SJSA1 (cell line): ENCODE results near the gene BOLA3. TPM values are rescaled to one million over a fixed set of nuclear protein-coding genes. Genes with fewer than 3 reads are reported as not detected.
"Not testable (repeated sequence)": the region's sequence is repeated elsewhere in the genome, so short reads cannot be mapped to it uniquely, and the experiment has no call there.

Experiments used
- DNase-seq, 2 experiments: peaks; one replicate each; pipeline ENCODE4 v3.0.0-alpha.2; 2015 to 2020; ENCODE audit warnings: low spot score in 2 of 2, low read depth in 1 of 2
- H3K27ac ChIP-seq: fragments of 250-450 bp; sonication (Bioruptor Pico); 2 replicates; pipeline ENCODE4 v1.5.1; 2020; ENCODE audit warnings: mild to moderate bottlenecking, moderate library complexity
- H3K27me3 ChIP-seq: fragments of 250-450 bp; sonication (Bioruptor Pico); replicated peaks from 2 replicates; pipeline ENCODE4 v1.5.1; 2020; ENCODE audit warnings: mild to moderate bottlenecking, moderate library complexity
- H3K36me3 ChIP-seq: fragments of 250-450 bp; sonication (Bioruptor Pico); 2 replicates; pipeline ENCODE4 v1.5.1; 2020; ENCODE audit warnings: mild to moderate bottlenecking
- H3K4me1 ChIP-seq: fragments of 250-450 bp; sonication (Bioruptor Pico); replicated peaks from 2 replicates; pipeline ENCODE4 v1.6.1; 2021; ENCODE audit warnings: mild to moderate bottlenecking
- H3K4me3 ChIP-seq: fragments of 250-450 bp; sonication (Bioruptor Pico); 2 replicates; pipeline ENCODE4 v1.5.1; 2020; ENCODE audit warnings: mild to moderate bottlenecking
- H3K9me3 ChIP-seq: fragments of 250-450 bp; sonication (Bioruptor Pico); replicated peaks from 2 replicates; pipeline ENCODE4 v1.5.1; 2020; ENCODE audit warnings: mild to moderate bottlenecking
- total RNA-seq: library from RNA; depleted of rRNA; stranded (reverse); fragments of >200 nt; shearing (Covaris generic); gene quantifications from 2 replicates; pipeline ENCODE4 v1.2.3, GENCODE V29; 2014; rRNA removed

The BOLA3 gene
- total RNA-seq, 1 experiment from 2014 or later, result 179 TPM

DNA sequence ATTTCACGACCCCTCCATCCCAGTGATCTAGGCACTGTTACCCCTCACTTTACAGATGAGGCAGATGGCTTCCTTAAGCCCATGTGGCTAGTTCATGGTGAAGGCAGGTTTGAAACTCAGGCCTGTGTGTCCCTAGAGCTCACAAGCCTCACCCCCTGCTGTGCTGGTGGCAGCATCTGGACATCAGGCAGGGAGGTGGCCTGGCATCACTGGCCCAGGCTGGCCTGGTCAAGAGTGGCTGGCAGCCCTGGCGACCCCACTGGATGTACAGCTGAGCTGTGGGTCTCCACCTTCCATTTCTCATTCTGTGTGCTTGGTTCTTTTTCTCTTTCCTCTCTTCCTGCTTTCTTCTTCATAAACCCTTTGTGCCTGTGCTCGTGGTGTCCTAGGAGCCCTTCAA, 56.3 kb downstream of the BOLA3 start:
- no peak for DNase-seq
- Histone ChIP-seq H3K36me3 (peaks cover 12% of the 10 kb centered on the region), H3K9me3 (no peaks in the 10 kb centered on the region), H3K27me3 (no peaks in the 10 kb centered on the region), H3K4me1 (no peaks in the 10 kb centered on the region), H3K27ac (no peak overlapping the region), H3K4me3 (no peak overlapping the region)

DNA sequence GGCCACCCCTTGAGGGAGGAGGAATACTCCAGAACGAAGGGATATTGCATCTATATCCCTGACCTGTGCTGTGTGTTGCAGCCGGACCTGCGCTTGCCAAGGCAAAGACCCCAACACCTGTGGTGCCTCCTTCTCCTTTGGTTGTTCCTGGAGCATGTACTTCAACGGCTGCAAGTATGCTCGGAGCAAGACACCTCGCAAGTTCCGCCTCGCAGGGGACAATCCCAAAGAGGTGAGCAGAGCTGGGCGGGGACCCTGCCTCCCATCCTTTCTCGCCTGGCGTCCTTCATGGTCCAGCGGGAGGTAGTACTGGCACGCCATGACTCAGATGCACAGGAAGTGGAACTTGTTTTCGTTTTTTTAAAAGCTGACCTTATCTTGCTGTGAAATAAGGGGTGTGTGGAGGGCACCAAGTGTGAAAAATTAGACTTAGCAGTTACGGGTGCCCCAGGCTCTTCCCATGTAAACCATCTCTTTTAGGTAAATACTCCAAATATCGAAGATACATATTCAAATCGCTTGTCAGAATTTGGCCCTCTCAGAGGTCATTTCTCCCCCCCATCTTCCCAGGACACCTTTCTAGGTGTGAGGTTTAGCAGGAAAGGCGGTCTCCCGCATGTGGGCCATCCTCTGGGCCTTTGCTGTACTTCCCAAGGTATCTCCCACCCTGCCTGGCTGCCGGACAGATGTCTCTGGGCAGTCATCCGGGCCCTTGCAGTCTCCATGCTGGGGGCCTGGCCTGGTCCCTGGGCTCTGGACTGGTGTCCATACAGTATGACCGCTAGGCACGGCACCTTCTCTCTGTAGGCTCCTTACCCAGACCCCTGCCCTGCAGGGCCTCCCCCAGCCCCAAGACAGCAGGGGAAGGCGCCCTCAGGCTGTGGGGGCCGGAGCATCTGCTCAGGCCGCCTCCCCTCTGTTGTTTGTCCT, 57.6 kb downstream of the BOLA3 start:
- H3K36me3 ChIP-seq, result peaks cover 12% of the 10 kb centered on the region
- H3K27ac ChIP-seq, result no peak overlapping the region
- no peaks in the 10 kb centered on the region for H3K9me3 ChIP-seq
- no peaks in the 10 kb centered on the region for H3K27me3 ChIP-seq
- H3K4me3 ChIP-seq, result no peak overlapping the region
- DNase-seq, result no peak
- H3K4me1 ChIP-seq, result no peaks in the 10 kb centered on the region

DNA sequence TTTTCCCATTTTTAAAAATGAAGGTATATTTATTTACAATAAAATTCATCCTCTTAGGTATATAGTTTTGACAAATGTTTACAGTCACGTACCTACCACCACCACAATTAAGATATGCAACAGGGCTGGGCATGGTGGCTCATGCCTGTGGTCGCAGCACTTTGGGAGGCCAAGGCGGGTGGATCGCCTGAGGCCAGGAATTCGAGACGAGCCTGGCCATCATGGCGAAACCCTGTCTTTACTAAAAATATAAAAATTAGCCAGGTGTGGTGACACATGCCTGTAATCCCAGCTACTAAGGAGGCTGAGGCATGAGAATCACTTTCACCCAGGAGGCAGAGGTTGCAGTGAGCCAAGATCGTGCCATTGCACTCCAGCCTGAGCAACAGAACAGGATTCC, 59.0 kb downstream of the BOLA3 start:
- H3K27ac ChIP-seq, DNase-seq, H3K4me1 ChIP-seq, H3K9me3 ChIP-seq, H3K4me3 ChIP-seq, H3K27me3 ChIP-seq: not testable (repeated sequence)
- H3K36me3 ChIP-seq, result peaks cover 12% of the 10 kb centered on the region

GRCh38 chr2:74087696-74088095, 60.0 kb downstream of the BOLA3 start:
- Histone ChIP-seq H3K36me3 (peaks cover 9% of the 10 kb centered on the region), H3K9me3 (no peaks in the 10 kb centered on the region), H3K4me3 (no peak overlapping the region), H3K27ac (no peak overlapping the region), H3K4me1 (no peaks in the 10 kb centered on the region), H3K27me3 (no peaks in the 10 kb centered on the region)
- DNase-seq, result no peak

DNA sequence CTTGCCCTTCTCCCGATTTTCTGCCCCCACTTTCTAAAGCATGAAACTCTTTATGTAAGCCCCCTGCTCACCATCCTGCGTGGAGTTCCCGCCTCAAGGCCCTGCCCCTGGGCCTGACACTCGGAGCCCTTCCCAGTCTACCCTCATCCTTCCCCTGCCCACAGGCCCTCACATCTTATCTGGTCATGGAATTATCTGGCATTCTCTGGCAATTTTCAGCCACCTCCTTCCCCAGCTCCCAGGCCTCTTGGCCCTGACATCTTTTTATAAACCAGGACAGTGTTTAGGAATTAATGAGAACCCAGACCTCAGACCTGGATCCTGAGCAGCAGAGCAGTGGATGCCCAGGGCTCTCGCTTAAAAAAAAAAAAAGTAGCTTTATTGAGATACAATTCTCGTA, 61.7 kb downstream of the BOLA3 start:
- H3K27ac ChIP-seq, result no peak overlapping the region
- H3K4me1 ChIP-seq, result no peaks in the 10 kb centered on the region
- no peaks in the 10 kb centered on the region for H3K27me3 ChIP-seq
- no peaks in the 10 kb centered on the region for H3K9me3 ChIP-seq
- no peak for DNase-seq
- no peak overlapping the region for H3K4me3 ChIP-seq
- peaks cover 7% of the 10 kb centered on the region for H3K36me3 ChIP-seq

Other genes with a start within 250 kb of the BOLA3 start
- gene DGUOK, start 221.0 kb downstream of the BOLA3 start, total RNA-seq, result 94.7 and 99.8 TPM in 2 replicates
- gene TET3, start 163.0 kb downstream of the BOLA3 start, total RNA-seq, result 2.1 and 2.4 TPM in 2 replicates
- gene MOB1A, start 31.0 kb upstream of the BOLA3 start, total RNA-seq, result 192 and 219 TPM in 2 replicates
- gene MTHFD2, start 50.7 kb upstream of the BOLA3 start, total RNA-seq, result 118 and 125 TPM in 2 replicates
- 0.08 TPM in 1 of 2 replicates, not detected in the other for gene SLC4A5, start 195.5 kb upstream of the BOLA3 start, total RNA-seq
- gene DCTN1, start 232.4 kb upstream of the BOLA3 start, total RNA-seq, result 95.2 and 136 TPM in 2 replicates